ENCODE results near the gene CD99.

The CD99 gene

GRCh38 chrX:2707334-2707760 lies 16.3 kb downstream of the CD99 start:
- DNase-seq (ENCODE audit: low read depth in 2 of 2): peak; percentile 73 to 97
- TF ChIP-seq CTCF (IDR thresholded peaks at IDR 0.05; ENCODE audit: low read depth, low read length): no peak
- H3K4me3 ChIP-seq (replicated peaks in 1 of 2; ENCODE audit: low read depth in 2 of 2, low read length in 2 of 2): peak overlapping the region in 1 of 2 donors; percentile 7

- DNase-seq (ENCODE audit: low read depth in 2 of 2): peak in 1 of 2 donors; percentile 54
- peak; percentile 19 for TF ChIP-seq CTCF (IDR thresholded peaks at IDR 0.05; ENCODE audit: low read depth, low read length)
- H3K4me3 ChIP-seq (replicated peaks in 1 of 2; ENCODE audit: low read depth in 2 of 2, low read length in 2 of 2): no peak overlapping the region
Observed at GRCh38 chrX:2708021-2708420, 16.9 kb downstream of the CD99 start.

- no peak for DNase-seq (ENCODE audit: low read depth in 2 of 2)
- no peak overlapping the region for H3K4me3 ChIP-seq (replicated peaks in 1 of 2; ENCODE audit: low read depth in 2 of 2, low read length in 2 of 2)
- no peak for TF ChIP-seq CTCF (IDR thresholded peaks at IDR 0.05; ENCODE audit: low read depth, low read length)
Observed at GRCh38 chrX:2708592-2709188, 17.6 kb downstream of the CD99 start.

GRCh38 chrX:2709556-2709955 lies 18.5 kb downstream of the CD99 start:
- H3K4me3 ChIP-seq (replicated peaks in 1 of 2; ENCODE audit: low read depth in 2 of 2, low read length in 2 of 2): peak overlapping the region in 1 of 2 donors; percentile 35
- TF ChIP-seq CTCF (IDR thresholded peaks at IDR 0.05; ENCODE audit: low read depth, low read length): no peak
- no peak for DNase-seq (ENCODE audit: low read depth in 2 of 2)

GRCh38 chrX:2710041-2710840 lies 19.1 kb downstream of the CD99 start:
- TF ChIP-seq CTCF (IDR thresholded peaks at IDR 0.05; ENCODE audit: low read depth, low read length): no peak
- DNase-seq (ENCODE audit: low read depth in 2 of 2): peak; percentile 85 to 95
- peak overlapping the region in 1 of 2 donors; percentile 35 for H3K4me3 ChIP-seq (replicated peaks in 1 of 2; ENCODE audit: low read depth in 2 of 2, low read length in 2 of 2)

- no peak for TF ChIP-seq CTCF (IDR thresholded peaks at IDR 0.05; ENCODE audit: low read depth, low read length)
- H3K4me3 ChIP-seq (replicated peaks in 1 of 2; ENCODE audit: low read depth in 2 of 2, low read length in 2 of 2): no peak overlapping the region
- no peak for DNase-seq (ENCODE audit: low read depth in 2 of 2)
Observed at GRCh38 chrX:2711441-2711840, 20.3 kb downstream of the CD99 start.
